ENCODE data around the gene WDSUB1.

DNA sequence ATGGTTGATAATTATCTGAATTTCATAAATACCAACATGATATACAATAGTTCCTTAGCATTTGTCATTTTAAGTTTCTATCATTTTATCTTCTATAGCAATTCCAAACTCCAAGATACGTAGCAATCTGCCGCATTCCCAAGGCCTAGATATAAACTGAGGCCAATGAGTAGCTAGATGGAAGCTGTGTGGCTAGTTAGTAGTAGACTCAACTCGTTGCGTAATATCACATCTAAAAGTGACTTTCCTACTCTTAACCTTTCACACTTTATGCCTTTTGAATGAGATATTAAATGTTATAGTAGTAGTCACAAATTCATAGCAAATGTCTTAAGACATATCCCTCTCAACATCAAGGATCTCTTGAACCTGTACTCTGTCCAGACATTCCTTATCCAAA, 33.6 kb downstream of the WDSUB1 start:
- TF ChIP-seq POLR2AphosphoS5 (IDR thresholded peaks at IDR 0.05; ENCODE audit: low read depth, low read length) (no peak), FOXP2 (optimal IDR thresholded peaks at IDR 0.05; ENCODE audit: borderline replicate concordance, extremely low read depth, extremely low read length, insufficient read depth) (no peak), TAF1 (IDR thresholded peaks at IDR 0.05; ENCODE audit: borderline replicate concordance, insufficient read depth, low read length) (no peak), SIN3A (IDR thresholded peaks at IDR 0.05; ENCODE audit: borderline replicate concordance, insufficient read depth, low read length) (no peak)
- TF ChIP-seq, protein P1, sequence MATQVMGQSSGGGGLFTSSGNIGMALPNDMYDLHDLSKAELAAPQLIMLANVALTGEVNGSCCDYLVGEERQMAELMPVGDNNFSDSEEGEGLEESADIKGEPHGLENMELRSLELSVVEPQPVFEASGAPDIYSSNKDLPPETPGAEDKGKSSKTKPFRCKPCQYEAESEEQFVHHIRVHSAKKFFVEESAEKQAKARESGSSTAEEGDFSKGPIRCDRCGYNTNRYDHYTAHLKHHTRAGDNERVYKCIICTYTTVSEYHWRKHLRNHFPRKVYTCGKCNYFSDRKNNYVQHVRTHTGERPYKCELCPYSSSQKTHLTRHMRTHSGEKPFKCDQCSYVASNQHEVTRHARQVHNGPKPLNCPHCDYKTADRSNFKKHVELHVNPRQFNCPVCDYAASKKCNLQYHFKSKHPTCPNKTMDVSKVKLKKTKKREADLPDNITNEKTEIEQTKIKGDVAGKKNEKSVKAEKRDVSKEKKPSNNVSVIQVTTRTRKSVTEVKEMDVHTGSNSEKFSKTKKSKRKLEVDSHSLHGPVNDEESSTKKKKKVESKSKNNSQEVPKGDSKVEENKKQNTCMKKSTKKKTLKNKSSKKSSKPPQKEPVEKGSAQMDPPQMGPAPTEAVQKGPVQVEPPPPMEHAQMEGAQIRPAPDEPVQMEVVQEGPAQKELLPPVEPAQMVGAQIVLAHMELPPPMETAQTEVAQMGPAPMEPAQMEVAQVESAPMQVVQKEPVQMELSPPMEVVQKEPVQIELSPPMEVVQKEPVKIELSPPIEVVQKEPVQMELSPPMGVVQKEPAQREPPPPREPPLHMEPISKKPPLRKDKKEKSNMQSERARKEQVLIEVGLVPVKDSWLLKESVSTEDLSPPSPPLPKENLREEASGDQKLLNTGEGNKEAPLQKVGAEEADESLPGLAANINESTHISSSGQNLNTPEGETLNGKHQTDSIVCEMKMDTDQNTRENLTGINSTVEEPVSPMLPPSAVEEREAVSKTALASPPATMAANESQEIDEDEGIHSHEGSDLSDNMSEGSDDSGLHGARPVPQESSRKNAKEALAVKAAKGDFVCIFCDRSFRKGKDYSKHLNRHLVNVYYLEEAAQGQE (IDR thresholded peaks at IDR 0.05; ENCODE audit: insufficient read depth in 1 of 2, low read depth in 2 of 2, low read length in 2 of 2) = no peak
